H54 (cell line): ENCODE data around the gene SERPINC1.
"Not testable (repeated sequence)": the region's sequence is repeated elsewhere in the genome, so short reads cannot be mapped to it uniquely, and the experiment has no call there.

Experiments
- DNase-seq: peaks from one replicate; pipeline ENCODE4 v3.0.0; 2011; ENCODE audit warnings: low spot score, mixed read lengths; ENCODE audit not compliant: insufficient read length
- FAIRE-seq: peaks from 3 replicates; lab custom pipeline; 2011; peaks lifted over from hg19 to GRCh38; lab: Jason Lieb, UNC
- POLR2A ChIP-seq: IDR thresholded peaks from 2 replicates; pipeline ENCODE4 v1.6.1; 2011; ENCODE audit warnings: low read depth, mild to moderate bottlenecking, low read length

SERPINC1 gene

DNA sequence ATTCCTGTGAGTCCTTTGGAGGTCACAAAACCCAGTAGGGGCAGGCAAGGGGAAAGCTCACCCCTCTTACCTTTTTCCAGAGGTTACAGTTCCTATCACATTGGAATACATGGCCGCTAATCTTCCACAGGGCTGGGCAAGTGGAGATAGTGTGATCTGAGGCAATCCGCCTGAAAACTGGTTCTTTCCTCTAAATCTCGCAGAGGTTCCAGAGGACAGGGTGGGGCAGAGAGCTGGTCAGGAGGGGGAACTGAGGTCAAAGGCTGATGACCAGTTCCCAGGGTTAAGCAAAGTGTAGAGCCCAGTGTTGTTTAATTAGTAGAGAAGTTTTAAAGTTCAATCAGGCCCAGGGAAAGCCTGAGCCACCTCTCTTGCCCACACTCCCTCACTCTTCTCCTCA lies at the start of gene SERPINC1:
Gene SERPINC1, minus strand, starts transcription at position 179 of the 400 bp plus-strand sequence. Its CDS starts 68 bp downstream, at position 111.
- TF ChIP-seq POLR2A = no peak
- DNase-seq = no peak
- no peak for FAIRE-seq

GRCh38 chr1:173965896-173966295 lies 48.8 kb upstream of the SERPINC1 start:
- not testable (repeated sequence) for DNase-seq, FAIRE-seq

- TF ChIP-seq POLR2A = no peak
- DNase-seq = no peak
- no peak for FAIRE-seq
These were observed 46.4 kb upstream of the SERPINC1 start for GRCh38 chr1:173963477-173963876.

DNA sequence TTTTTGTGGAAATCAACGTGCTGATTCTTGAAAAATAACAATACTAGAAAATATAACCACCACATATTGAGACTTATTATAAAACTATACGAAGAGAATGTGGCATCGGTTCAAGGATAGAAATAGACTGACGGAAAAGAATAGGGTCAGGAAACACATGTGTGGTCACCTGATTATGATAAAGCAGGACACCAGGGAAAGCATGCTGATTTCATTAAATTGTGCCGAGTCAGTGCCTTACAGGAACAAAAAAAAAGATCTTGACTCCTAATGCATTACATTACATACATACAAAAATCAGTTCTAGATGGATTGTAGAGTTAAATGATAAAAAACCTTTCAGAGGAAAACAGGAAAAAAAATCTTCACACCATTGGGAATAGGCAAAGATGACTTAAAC lies 43.5 kb upstream of the SERPINC1 start:
- TF ChIP-seq POLR2A = no peak
- FAIRE-seq (no peak), DNase-seq (no peak)

GRCh38 chr1:173954179-173954578 lies 37.1 kb upstream of the SERPINC1 start:
- FAIRE-seq (no peak), DNase-seq (no peak)
- no peak for TF ChIP-seq POLR2A

GRCh38 chr1:173948594-173948993 lies 31.5 kb upstream of the SERPINC1 start:
- DNase-seq = no peak
- TF ChIP-seq POLR2A = no peak
- no peak for FAIRE-seq

- FAIRE-seq = no peak
These were observed 29.3 kb upstream of the SERPINC1 start for GRCh38 chr1:173946380-173946921.

DNA sequence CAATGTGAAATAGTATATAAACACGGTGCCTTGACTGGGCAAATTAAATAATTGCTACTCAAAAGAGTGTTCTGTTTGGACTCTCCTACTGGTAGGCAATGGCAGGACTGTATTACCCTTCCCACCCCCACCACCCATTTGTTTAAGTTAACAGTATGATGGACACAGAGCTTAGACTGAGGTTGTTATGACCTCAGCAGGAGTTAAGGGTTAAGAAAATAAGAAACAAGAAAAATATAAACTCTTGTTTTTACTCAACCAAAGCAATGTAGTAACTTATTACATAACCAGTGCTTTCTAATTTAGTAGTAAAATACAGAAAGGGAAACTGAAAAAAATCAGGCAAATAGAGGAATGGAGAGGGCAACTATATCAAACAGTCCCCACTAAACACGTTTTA lies 19.9 kb upstream of the SERPINC1 start:
- FAIRE-seq (no peak), DNase-seq (no peak)
- TF ChIP-seq POLR2A = no peak

More at GRCh38 chr1:173946380-173946921, 29.3 kb upstream of the SERPINC1 start:
- no peak for TF ChIP-seq POLR2A
- no peak for DNase-seq

DNA sequence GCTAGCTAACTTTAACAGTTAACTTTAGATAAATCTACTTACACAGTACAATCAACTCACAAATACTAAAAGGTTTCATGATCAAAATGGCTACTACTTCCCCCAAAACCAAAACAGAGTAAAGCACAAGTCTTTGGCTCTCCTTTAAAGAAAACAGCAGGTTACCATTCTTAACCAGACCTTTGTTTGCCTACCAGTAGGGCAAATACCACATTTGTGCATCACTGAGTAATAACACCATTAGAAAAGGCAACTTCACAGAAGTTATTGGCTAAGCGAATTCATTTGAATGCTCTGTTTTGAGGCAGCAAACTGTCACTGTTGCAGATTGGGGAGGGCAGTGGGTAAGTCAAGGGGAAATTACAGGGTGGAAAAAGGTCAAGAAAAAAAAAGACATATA lies 17.3 kb upstream of the SERPINC1 start:
- no peak for FAIRE-seq
- no peak for TF ChIP-seq POLR2A

GRCh38 chr1:173930541-173930940 lies 13.4 kb upstream of the SERPINC1 start:
- not testable (repeated sequence) for FAIRE-seq

More for the DNA sequence above, 17.3 kb upstream of the SERPINC1 start:
- no peak for DNase-seq

GRCh38 chr1:173925306-173926242 lies 8.4 kb upstream of the SERPINC1 start:
- DNase-seq (no peak), FAIRE-seq (no peak)
- no peak for TF ChIP-seq POLR2A

More at GRCh38 chr1:173930541-173930940, 13.4 kb upstream of the SERPINC1 start:
- DNase-seq = not testable (repeated sequence)

- DNase-seq = no peak
- no peak for TF ChIP-seq POLR2A
- no peak for FAIRE-seq
These were observed 3.7 kb upstream of the SERPINC1 start for GRCh38 chr1:173920861-173921260.

- DNase-seq = no peak
- no peak for TF ChIP-seq POLR2A
These were observed 737 bp upstream of the SERPINC1 start for GRCh38 chr1:173917635-173918493.

GRCh38 chr1:173916667-173917066 lies 460 bp downstream of the SERPINC1 start:
- TF ChIP-seq POLR2A = no peak
- DNase-seq = no peak
- FAIRE-seq = no peak

More at GRCh38 chr1:173917635-173918493, 737 bp upstream of the SERPINC1 start:
- FAIRE-seq = no peak
